Ureter (tissue), 1 donor: Measurements from ENCODE around the gene RASAL1. TPM values are rescaled to one million over a fixed set of nuclear protein-coding genes. Genes with fewer than 3 reads are reported as not detected.
"Not testable (repeated sequence)": the region's sequence is repeated elsewhere in the genome, so short reads cannot be mapped to it uniquely, and the experiment has no call there.

Source experiments
- DNase-seq: peaks from one replicate; pipeline ENCODE4 v3.0.0-alpha.2; 2020; ENCODE audit warnings: low spot score
- total RNA-seq: library from RNA; stranded (reverse); gene quantifications from one replicate; pipeline ENCODE4 v1.2.4, GENCODE V29; 2023
- donor health status: DM: yes; HTN: yes; CAD: no.

The RASAL1 gene
- total RNA-seq, 1 donor from 2014 or later = 1.6 TPM

- no peak for DNase-seq
Measured at GRCh38 chr12:113161415-113162016, 26.0 kb upstream of the RASAL1 start.

- no peak for DNase-seq
Measured at GRCh38 chr12:113159937-113160336, 24.4 kb upstream of the RASAL1 start.

GRCh38 chr12:113158439-113159203 is 23.1 kb upstream of the RASAL1 start:
- no peak for DNase-seq

- no peak for DNase-seq
Measured at GRCh38 chr12:113157218-113157859, 21.8 kb upstream of the RASAL1 start.

GRCh38 chr12:113155646-113156045 is 20.1 kb upstream of the RASAL1 start:
- DNase-seq = no peak

- no peak for DNase-seq
Measured at GRCh38 chr12:113155060-113155459, 19.5 kb upstream of the RASAL1 start.

GRCh38 chr12:113154351-113154973 is 18.9 kb upstream of the RASAL1 start:
- DNase-seq = no peak

- DNase-seq = peak; percentile 62
Measured at GRCh38 chr12:113152835-113153814, 17.6 kb upstream of the RASAL1 start.

GRCh38 chr12:113152196-113152834 is 16.8 kb upstream of the RASAL1 start:
- DNase-seq = no peak

GRCh38 chr12:113151655-113152054 is 16.1 kb upstream of the RASAL1 start:
- no peak for DNase-seq

- DNase-seq = no peak
Measured at GRCh38 chr12:113149361-113150150, 14.0 kb upstream of the RASAL1 start, which contains the start of gene CFAP73. Gene CFAP73 (plus strand): TSS chr12:113149724. CDS start chr12:113149858, 134 bp downstream.

GRCh38 chr12:113146999-113147398 is 11.4 kb upstream of the RASAL1 start:
- no peak for DNase-seq

GRCh38 chr12:113145720-113146551 is 10.4 kb upstream of the RASAL1 start:
- no peak for DNase-seq

- DNase-seq = no peak
Measured at GRCh38 chr12:113144806-113145205, 9.2 kb upstream of the RASAL1 start.

GRCh38 chr12:113143959-113144358 is 8.4 kb upstream of the RASAL1 start:
- no peak for DNase-seq

GRCh38 chr12:113142886-113143332 is 7.3 kb upstream of the RASAL1 start:
- no peak for DNase-seq

GRCh38 chr12:113142173-113142885 is 6.8 kb upstream of the RASAL1 start:
- DNase-seq = no peak

- not testable (repeated sequence) for DNase-seq
Measured at GRCh38 chr12:113141716-113142115, 6.2 kb upstream of the RASAL1 start.
